UCSD-AML1 (cell line): Measurements from ENCODE around the gene ST13.
"Not testable (repeated sequence)": the region's sequence is repeated elsewhere in the genome, so short reads cannot be mapped to it uniquely, and the experiment has no call there.

Experiments used
- DNase-seq: peaks from one replicate; lab custom pipeline; 2025; ENCODE audit not compliant: unreplicated experiment; lab: John Stamatoyannopoulos, UW

ST13 gene

DNA sequence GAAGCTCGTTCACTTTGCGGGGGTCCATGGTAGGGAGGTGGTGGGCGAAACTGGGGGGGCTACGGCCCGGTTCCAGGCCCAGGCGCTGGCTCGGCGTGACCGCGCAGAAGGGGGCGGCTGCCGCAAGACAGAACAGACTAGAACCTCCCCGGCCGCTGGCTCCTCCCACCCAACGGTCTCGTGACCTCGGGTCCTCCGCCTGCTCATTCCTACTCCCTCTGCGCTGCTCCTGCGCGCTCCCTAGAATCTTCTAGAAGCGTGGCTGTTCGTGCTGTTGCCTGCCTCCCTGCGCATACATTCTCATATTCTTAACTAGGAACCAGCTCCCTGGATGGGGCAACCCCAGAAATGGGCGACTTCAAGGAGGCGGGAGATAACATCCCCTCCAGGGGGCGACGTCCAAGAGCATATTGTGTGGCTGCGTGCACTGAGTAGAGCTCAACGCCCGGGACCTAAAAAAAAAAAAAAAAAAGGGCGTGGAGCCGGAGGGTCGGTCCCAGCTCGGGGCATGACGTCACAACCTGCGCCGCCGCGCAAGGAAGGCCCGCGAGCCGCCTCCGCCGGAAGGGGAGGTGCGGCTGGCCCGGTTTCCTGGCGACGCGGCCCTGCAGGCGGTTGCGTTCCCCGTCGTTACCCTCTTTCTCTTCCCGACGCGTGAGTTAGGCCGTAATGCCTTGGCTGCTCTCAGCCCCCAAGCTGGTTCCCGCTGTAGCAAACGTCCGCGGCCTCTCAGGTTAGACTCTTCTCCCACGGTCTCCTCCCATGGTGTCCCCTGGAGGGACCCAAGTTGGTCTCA, at the start of gene ST13, which contains the start of gene XPNPEP3:
Gene ST13, minus strand, starts transcription at position 127 of the 796 bp plus-strand sequence. Its CDS starts 99 bp downstream, at position 28.
Gene XPNPEP3, plus strand, starts transcription at position 636 of the 796 bp plus-strand sequence. Its CDS starts 34 bp downstream, at position 670.
- peak; percentile 97 for DNase-seq

DNA sequence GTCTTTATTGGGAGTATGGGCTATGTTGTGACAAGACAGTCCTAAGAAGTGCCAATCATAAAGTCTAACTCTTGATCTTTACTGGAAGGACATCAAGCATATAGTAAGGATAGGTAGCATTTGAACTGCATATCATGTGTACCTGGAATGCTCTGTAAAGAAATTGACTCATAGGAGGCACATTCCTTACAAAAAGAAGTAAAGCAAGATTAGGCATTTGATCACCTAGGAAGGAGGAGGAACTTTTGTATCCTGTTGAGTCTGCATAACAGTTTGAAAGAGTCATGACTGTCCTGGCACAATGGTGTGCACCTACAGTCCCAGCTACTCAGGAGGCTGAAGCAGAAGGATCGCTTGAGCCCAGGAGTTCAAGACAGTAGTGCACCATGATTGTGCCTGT, 47.7 kb upstream of the ST13 start:
- DNase-seq = no peak

DNA sequence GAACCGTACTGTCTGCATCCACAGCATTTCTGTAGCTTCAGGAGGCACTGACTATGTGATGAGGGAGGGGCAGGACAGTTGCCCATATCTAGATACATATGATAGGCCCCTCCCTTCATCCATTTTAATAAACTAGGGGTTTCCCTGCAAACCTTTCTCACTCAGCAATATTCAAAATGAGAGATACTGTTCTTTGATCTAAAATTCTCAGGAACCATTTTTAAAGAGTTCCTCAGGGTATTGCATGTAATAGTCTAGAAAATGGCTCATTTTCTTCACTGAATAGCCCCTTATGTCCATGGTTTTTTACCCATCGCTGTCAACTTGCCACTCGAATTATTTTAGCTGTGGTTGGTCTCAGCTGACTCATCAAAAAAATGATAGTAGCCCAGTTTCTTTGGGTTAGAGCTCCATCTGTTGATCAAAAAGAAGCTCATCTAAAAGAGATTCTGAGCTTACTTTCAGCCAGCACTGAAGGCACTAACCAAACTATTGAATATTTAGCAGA, 42.5 kb upstream of the ST13 start:
- DNase-seq = no peak

DNA sequence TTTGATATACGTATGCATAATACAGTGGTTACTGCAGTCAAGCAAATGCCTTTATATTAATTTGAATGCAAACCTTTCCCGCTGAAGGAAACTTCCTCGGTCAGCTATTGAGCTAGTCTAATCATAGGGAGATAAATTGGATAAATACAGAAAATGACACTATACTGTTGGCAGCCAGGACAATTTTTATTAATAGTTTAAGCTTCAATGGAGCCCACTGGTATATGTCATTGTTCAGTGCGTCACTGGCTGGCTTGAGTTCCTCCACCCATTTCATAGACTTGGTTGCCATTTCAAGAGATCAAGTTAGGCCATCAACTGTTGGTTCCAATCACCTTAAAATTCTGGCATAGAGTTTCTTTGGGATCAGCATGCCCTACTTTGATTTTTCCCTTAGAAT, 38.0 kb upstream of the ST13 start:
- no peak for DNase-seq

DNA sequence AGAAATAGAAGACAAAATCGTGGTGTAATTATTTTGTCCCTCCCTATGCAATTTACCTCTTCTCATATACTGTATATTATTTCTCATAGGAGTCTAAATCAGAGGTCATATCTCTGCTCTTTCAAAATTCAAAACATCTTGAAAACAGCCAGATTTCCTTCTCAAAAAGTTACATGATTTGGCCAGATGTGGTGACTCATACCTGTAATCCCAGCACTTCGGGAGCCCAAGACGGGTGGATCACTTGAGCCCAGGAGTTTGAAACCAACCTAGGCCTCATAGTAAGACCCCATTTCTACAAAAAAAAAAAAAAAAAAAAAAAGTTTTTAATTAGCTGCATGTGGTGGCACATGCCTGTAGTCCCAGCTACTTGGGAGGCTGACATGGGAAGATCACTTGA, 34.4 kb upstream of the ST13 start:
- no peak for DNase-seq

DNA sequence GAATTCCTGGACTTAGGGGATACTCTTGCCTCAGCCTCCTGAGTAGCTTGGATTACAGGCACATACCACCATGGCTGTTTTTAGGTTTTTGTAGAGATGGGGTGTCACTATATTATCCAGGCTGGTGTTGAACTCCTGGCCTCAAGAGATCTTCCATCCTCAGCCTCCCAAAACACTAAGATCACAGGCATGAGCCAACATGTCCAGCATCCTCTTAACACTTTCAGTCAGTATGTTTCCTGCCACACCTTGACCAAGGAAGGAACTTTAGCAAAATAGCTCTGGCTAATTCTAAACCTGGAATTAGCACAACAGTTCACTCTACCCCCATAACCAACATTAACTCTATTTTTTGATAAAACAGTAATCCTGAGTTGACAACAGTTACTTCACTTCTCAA, 32.7 kb upstream of the ST13 start:
- no peak for DNase-seq

DNA sequence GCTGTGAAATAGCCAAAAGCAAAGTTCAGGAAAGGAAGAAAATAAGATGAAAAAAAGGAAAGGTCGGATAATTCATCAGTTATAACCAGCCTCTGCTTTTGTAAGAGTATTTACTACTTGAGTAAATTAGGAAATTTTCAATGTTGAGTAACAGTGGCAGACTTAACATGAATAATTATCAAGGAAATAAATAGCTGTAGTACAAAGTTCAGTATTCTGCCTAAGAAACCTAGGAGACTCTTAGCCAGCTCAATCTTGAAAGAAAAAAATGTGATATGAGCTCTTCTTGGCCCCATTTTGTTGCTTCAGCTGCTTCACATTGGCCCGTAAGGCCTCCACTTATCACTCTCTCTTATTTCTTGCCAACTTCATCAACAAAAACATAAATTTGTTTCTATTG, 22.5 kb upstream of the ST13 start:
- no peak for DNase-seq

DNA sequence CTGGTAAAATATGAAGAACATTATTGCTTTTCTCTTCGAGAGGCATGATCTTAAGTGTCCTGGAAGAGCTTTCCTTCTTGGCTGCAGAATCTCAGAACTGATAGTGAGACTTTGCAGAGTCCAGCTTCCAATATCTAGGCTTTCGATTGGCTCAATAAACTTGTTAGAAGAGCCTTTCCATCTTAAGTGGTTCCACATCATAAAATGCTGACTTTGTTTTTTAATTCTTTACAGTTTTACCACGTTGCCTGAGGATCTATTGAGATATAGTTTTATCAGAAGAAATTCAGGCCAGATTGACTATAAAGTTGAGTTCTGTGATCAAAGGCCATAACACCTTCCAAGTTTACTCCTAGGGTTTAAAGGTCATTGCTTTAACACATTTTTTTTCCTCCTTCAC, 21.0 kb upstream of the ST13 start:
- no peak for DNase-seq

DNA sequence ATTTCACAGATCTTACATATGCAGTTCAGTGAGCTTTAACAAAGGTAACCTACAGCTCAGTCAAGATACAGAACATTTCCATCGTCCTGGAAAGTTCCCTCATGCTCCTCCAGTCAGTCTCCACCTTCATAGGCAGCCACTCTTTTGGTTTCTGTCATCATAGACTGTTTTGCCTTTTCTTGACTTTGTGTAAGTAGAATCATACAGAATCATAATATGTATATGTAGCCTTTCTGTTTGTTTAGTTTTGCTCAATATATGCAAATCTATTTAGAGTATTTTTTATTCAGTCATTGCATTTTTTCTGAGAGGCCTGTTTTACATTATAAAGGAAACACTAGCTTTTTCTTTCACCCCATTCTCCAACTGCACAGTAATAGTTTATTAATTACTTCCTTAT, 20.5 kb upstream of the ST13 start:
- DNase-seq = no peak

DNA sequence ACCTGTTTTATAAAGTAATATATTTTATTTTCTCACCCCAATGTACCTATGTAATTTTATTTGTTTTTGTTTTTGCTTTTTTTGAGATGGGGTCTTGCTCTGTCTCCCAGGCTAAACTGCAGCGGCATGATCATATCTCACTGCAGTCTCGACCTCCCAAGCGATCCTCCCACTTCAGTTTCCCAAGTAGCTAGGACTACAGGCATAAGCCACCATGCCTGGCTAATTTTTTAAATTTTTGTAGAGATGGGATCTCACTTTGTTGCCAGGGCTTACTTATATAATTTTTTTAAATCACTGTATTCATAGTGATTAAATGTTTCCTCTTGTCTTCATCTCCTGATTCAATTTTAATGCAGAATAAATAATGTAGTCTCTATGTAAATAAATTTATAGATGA, 18.7 kb upstream of the ST13 start:
- no peak for DNase-seq

DNA sequence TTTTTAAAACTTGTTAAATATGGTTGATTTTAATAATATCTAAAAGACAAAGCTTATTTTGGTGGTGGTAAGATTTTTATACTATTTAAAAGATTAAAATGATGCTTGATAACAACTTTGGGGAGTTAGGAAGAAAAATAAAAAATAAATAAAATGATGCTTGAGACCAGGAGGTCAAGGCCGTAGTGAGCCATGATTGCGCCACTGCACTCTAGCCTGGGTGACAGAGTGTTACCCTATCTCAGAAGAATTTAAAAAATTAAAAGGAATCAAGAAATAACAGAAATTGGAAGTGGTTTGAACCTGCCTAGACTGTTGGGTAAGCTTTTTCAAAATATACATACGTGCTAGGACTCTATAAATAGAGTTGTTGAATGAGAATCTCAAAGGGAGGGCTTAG, 17.6 kb upstream of the ST13 start:
- DNase-seq = no peak

DNA sequence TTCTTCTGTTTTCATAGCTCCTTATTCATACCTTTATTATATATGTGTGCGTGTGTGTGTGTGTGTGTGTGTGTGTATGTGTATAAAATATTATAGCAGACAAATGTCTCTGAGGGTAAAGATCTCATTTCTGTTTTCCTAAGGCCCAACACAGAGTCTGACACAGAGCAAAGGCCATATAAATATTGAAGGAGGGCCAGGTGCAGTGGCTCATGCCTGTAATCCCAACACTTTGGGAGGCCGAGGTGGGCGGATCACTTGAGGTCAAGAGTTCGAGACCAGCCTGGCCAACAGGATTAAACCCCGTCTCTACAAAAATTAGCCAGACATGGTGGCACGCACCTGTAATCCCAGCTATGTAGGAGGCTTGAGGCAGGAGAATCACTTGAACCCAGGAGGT, 11.9 kb upstream of the ST13 start:
- DNase-seq = not testable (repeated sequence)

DNA sequence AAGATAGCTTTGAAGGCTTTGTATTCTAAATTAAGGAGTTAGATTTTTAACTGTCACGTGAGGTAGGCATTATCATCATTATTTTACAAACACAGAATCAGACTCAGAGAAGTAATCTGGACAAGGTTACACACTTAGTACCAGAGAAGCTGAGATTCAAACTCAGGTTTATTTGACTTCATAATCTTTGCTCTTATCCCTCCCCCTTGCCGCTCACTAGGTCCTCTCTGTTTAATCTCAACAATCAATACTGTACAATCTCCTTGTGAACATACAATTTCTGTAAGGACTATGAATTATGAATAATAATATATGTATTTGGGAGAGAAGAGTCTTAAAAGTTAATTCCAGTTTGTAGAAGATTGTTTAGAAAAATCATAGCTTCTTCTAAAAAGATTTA, 10.7 kb upstream of the ST13 start:
- DNase-seq = no peak

DNA sequence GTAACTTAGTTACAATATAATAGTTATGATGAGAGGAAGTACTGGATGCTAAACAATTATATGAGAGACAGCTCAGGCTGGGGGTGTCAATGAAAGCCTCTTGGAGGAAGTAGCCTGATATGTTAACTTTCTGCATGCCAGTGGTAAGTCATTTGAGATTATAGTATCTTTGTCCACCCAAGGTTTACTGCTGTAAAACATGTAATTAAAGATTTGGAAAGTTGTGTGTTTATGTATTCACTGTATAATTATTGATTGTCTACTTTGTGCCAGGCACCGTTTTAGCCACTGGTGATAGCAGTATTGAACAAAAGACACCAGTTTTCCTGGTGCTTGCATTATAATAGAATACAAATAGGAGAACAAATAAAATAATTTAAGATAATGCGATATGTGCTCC, 6.1 kb upstream of the ST13 start:
- no peak for DNase-seq

DNA sequence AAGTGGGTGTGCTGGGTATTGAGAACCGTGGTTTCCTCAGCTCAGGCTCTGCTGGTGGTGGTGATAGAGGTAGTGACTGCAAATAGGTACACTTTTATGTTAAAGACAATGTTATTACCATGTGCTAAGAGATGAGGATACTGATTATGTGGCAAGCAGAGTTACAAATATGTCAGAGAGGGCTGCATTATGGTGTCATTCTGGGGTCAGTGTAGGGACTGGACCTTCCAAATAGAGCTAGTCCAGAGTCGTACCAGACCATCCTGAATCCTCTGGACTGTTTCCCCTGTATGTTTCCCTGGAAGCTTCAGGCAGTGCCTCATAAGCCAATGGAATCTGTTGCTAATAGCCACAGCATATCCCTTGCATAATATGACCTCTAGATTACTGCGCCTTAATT, 5.6 kb upstream of the ST13 start, which contains the start of gene DNAJB7:
Gene DNAJB7, minus strand, starts transcription at position 101 of the 400 bp plus-strand sequence. CDS start 119 bp downstream, outside the sequence.
- no peak for DNase-seq

DNA sequence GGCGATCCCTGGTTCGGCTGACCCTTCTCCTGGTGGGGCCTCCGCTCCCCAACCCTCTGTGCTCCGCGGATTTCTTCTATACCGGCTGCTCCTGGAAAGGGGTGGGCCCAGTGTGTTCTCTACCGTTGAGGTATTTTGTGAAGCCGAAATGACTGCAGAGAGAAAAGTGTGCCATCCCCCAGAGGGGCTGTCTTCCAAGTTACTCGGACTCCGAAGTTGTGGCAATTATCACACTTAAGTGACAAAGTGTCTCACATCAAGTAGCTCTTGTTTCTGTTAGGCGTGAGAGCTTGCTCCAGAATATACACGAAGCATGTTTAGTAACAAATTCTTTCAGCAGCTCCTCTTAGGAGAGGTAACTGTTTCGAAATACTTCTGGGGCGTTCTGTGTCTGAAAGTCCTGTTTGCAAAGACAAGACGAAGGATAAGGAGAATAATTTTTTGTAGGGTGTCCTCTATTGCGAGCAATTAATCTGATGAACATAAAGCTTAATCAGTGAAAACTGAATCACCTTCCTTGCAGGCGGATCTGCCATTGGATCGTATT, 943 bp upstream of the ST13 start:
- DNase-seq = no peak

DNA sequence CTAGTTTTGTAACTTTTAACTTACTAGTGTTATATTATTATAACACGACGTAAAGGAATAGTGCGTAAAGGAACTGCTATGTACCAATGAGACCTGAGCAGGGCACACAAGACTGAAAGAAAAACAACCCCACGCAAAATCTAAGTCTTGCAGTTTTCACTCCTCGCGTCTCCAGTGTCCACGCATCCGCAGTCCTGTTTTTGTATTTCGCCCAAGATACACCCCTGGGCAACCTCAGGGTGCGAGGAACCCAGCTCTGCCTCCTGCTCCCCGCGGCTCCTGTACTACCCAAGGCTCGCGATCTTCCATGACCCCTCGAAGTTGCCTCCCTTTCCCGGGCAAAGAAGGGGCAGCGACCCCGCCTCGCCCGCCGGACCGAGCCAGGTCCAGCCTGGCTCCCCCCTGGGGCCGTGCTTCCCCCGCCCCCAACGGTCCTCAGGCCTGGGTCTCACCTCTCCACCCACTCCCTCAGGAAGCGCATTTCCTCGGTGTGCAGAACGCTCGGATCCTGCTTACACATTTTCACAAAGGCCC, 393 bp downstream of the ST13 start:
- peak; percentile 60 for DNase-seq

DNA sequence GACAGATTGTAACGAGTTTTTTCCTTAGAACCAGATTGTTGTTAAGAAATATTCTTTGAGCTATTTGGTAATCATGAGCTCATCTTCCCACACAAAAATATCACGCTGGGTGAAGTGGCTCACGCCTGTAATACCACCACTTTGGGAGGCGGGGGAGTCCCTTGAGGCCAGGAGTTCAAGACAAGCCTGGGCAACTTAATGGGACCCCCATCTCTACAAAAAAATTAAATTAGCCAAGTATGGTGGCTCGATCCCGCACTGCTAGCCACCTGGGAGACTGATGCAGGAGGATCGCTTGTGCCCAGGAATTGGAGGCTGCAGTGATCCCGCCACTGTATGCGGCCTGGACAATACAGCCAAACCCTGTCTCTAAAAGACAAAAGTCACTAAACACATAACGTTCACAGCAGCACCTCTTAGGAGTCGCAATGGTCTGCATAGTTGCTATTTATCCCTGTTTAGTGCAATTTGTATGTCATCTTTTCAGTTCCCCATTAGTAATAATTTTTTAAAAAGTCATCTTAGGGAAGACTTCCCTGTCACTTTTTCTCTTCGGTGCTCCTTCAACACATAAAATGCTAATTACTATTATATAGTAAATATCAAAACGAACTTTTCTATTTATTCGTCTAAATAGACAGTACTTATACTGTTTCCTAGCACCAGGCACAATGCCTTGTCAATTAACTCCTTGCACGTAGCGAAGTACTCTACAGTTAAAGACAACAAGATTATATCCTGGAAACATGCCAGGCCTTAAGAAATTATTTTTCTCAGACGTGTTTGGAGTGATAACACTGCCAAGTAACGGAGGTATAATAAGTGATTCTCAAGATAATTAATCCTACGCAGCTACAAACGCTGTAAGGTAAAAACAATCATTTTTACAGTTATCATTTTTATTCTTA, 1.1 kb downstream of the ST13 start:
- DNase-seq = no peak

DNA sequence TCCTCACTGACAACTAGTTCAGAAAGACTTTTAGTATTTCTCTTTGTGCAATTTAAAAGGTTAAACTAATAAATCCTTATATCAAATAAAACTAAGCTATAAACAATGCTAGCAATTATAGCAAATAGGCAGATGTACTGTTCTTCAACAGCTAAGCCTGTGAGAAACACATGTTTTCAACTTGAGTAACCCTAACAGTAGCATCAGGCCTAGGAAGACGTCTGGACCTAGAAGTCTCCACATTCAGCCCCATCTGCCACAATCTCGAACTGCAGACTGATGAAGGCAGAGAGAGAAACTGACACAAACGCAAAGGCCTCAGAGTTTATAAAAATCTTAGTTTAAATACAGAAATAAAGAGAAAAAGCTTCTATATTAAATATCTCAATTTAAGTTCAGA, 2.5 kb downstream of the ST13 start:
- no peak for DNase-seq

DNA sequence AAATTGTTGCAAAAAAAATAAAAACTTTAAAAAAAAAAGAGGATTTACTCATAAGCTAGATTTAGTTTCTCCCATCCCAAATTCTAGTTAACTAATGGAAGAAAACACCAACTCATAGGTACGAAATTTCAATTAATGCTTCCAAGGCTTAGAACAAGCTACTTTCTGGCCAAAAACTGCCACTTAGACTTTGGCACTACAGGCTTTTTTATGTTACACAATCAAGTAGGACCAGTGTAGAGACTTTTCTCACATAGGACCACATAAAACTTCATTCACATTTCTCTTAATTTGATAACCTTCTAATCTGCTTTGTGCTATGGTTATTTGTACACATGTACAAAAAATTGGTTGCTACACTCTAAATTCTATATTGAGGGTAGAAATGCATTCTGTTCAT, 3.1 kb downstream of the ST13 start:
- no peak for DNase-seq

DNA sequence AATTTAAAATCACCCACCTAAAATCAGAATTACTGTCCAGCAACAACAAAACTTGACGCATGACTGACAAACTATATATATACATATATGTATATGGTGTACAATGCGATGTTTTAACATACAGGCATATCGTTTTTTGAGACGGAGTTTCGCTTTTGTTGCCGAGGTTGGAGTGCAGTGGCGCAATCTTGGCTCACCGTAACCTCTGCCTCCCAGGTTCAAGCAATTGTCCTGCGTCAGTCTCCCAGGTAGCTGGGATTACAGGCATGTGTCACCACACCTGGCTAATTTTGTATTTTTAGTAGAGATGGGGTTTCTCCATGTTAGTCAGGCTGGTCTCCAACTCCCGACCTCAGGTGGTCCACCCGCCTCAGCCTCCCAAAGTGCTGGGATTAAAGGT, 10.6 kb downstream of the ST13 start:
- DNase-seq = not testable (repeated sequence)
